ENCODE results near the gene CMC2. TPM values are rescaled to one million over a fixed set of nuclear protein-coding genes. Genes with fewer than 3 reads are reported as not detected.

The CMC2 gene
- total RNA-seq, 5 donors from 2014 or later (not counting 1 experiment from before 2014, with no cell fraction given): 29.9 to 56.1 (median 38.1) TPM

GRCh38 chr16:80997964-80998620 lies 8.6 kb downstream of the CMC2 start:
- Mint-ChIP-seq H3K9me3 (no peaks in the 10 kb centered on the region), H3K4me3 (peak overlapping the region; percentile 63 to 82 (median 80)), H3K27me3 (no peaks in the 10 kb centered on the region), H3K36me3 (peaks cover 23% of the 10 kb centered on the region), H3K27ac (peak overlapping the region; percentile 66 to 95), H3K4me1 (peaks cover 66 to 95% (median 80%) of the 10 kb centered on the region in 3 donors)
- 83% methylated on average over 1 of the region's 7 CpGs for WGBS (ENCODE audit: insufficient coverage)
- Histone ChIP-seq H3K4me3 (ENCODE audit: control insufficient read depth in 1 of 2, extremely low read depth in 1 of 2, low read length in 1 of 2) (no peak overlapping the region), H3K36me3 (ENCODE audit: control insufficient read depth in 2 of 2, extremely low read depth in 1 of 2, insufficient read depth in 1 of 2, low read length in 1 of 2) (peaks cover 0 to 3% of the 10 kb centered on the region in 2 donors), H3K27me3 (replicated peaks in 1 of 2; ENCODE audit: control insufficient read depth in 2 of 2, extremely low read depth in 1 of 2, insufficient read depth in 2 of 2, low read length in 1 of 2) (no peaks in the 10 kb centered on the region), H3K4me1 (ENCODE audit: control insufficient read depth in 1 of 2, extremely low read depth in 1 of 2, insufficient read depth in 2 of 2, low read length in 2 of 2) (peaks cover 5 to 10% of the 10 kb centered on the region in 2 experiments), H3K9me3 (no peaks in the 10 kb centered on the region), H3K27ac (ENCODE audit: low read length) (peak overlapping the region; percentile 61)
- DNase-seq (no peak), ATAC-seq (replicated peaks in 1 of 4) (no peak)
- CTCF ChIA-PET: interaction anchor here (0.6 to 1.4 kb wide), 5 partner anchors 9 to 183 kb away, joined by 3 to 5 read pairs (median 4); partner anchors contain the start of genes ATMIN (in 1 of the 2), CENPN (in 1 of the 2) and CMC2 (in 1 of the 2)
- POLR2A ChIA-PET: interaction anchor here (0.6 to 0.7 kb wide), 2 partner anchors 33 to 79 kb away, joined by 3 read pairs; partner anchors contain the start of gene C16orf46 (in 1 of the 2)

- peak in 1 of 35 experiments; percentile 40 for DNase-seq
- Mint-ChIP-seq H3K27me3 (no peaks in the 10 kb centered on the region), H3K4me1 (peaks cover 63 to 95% (median 76%) of the 10 kb centered on the region in 3 donors), H3K36me3 (peaks cover 25% of the 10 kb centered on the region), H3K9me3 (no peaks in the 10 kb centered on the region), H3K27ac (peak overlapping the region; percentile 93 to 95), H3K4me3 (peak overlapping the region; percentile 80 to 86 (median 82))
- Histone ChIP-seq H3K9me3 (no peaks in the 10 kb centered on the region), H3K4me3 (ENCODE audit: control insufficient read depth in 1 of 2, extremely low read depth in 1 of 2, low read length in 1 of 2) (peak overlapping the region; percentile 44 to 49), H3K4me1 (ENCODE audit: control insufficient read depth in 1 of 2, extremely low read depth in 1 of 2, insufficient read depth in 2 of 2, low read length in 2 of 2) (peaks cover 5 to 10% of the 10 kb centered on the region in 2 experiments), H3K36me3 (ENCODE audit: control insufficient read depth in 2 of 2, extremely low read depth in 1 of 2, insufficient read depth in 1 of 2, low read length in 1 of 2) (peaks cover 0 to 10% of the 10 kb centered on the region in 2 donors), H3K27me3 (replicated peaks in 1 of 2; ENCODE audit: control insufficient read depth in 2 of 2, extremely low read depth in 1 of 2, insufficient read depth in 2 of 2, low read length in 1 of 2) (no peaks in the 10 kb centered on the region), H3K27ac (ENCODE audit: low read length) (peak overlapping the region; percentile 61)
- peak; percentile 68 to 76 (median 72) for ATAC-seq (replicated peaks in 1 of 4)
- ChIA-PET POLR2A (interaction anchor here (0.6 kb wide), 3 partner anchors 26 to 80 kb away, joined by 3 read pairs; partner anchors contain the start of gene C16orf46 (in 1 of the 2)), CTCF (interaction anchor here (0.6 to 1.4 kb wide), 6 partner anchors 7 to 38 kb away, joined by 3 to 7 read pairs (median 4); partner anchors contain the start of genes ATMIN (in 1 of the 2), CENPN (in 1 of the 2) and CMC2 (in 1 of the 2))
- no CpG with 5 or more reads among the region's 9 CpGs for WGBS (ENCODE audit: insufficient coverage)
Measured at GRCh38 chr16:80997139-80997798, 9.4 kb downstream of the CMC2 start.

DNA sequence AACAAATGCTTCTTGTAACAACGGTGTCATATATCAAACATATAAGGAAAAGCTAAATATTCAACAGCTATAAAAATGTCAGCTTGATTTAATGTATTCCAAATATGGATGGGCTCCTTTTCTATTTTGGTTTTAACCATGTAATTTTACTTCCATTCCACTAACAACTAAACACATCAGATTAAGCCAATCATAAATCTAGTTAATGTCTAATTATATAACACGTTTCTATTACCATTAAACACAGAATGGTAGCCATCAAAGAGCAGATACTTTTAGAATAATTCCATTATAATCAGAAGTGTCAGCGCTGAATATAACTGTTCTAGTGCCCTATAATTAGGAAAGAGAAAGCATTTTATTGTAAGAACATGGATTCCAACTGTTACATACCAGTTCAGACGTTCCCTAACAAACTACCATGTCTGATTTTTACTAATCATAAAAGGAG lies 10.0 kb downstream of the CMC2 start:
- peak overlapping the region; percentile 61 for H3K27ac ChIP-seq (ENCODE audit: low read length)
- ATAC-seq (replicated peaks in 1 of 4): peak in 3 of 4 experiments; percentile 31 to 59 (median 44)

DNA sequence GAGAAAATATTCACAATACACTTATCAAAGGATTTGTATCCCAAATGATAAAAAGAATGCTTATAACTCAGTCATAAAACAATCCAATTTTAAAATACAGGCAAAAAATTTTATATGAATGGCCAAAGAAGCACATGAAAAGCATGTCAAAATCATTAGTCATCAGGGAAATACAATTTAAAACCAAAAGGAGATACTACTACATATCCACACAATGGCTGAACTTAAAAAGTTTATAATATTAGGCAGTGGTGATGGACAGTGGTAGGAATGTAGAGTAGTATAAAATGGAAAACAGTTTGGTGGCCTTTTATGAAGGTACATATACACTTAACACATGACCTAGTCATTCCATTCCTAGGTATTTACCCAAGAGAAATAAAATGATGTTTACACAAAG lies 12.2 kb downstream of the CMC2 start:
- Mint-ChIP-seq H3K36me3 (peaks cover 25% of the 10 kb centered on the region), H3K27me3 (no peaks in the 10 kb centered on the region), H3K27ac (no peak overlapping the region), H3K4me1 (peaks cover 56 to 74% (median 56%) of the 10 kb centered on the region in 3 donors), H3K4me3 (no peak overlapping the region), H3K9me3 (no peaks in the 10 kb centered on the region)
- ATAC-seq (replicated peaks in 1 of 4): no peak
- no peaks in the 10 kb centered on the region for H3K27me3 ChIP-seq (replicated peaks in 1 of 2; ENCODE audit: control insufficient read depth in 2 of 2, extremely low read depth in 1 of 2, insufficient read depth in 2 of 2, low read length in 1 of 2)
- H3K4me3 ChIP-seq (ENCODE audit: control insufficient read depth in 1 of 2, extremely low read depth in 1 of 2, low read length in 1 of 2): no peak overlapping the region
- no peak for DNase-seq
- no peaks in the 10 kb centered on the region for H3K9me3 ChIP-seq
- POLR2A ChIA-PET: interaction anchor here in 1 of 2 donors (0.7 kb wide), 1 partner anchor 10 kb away, joined by 3 read pairs; no protein-coding TSS in a partner anchor
- no peak overlapping the region for H3K27ac ChIP-seq (ENCODE audit: low read length)
- CTCF ChIA-PET: interaction anchor here (0.6 to 2.5 kb wide), 5 partner anchors 8 to 41 kb away, joined by 3 to 9 read pairs (median 5); partner anchors contain the start of gene ATMIN (in 1 of the 2)
- H3K36me3 ChIP-seq (ENCODE audit: control insufficient read depth in 2 of 2, extremely low read depth in 1 of 2, insufficient read depth in 1 of 2, low read length in 1 of 2): peaks cover 0 to 23% of the 10 kb centered on the region in 2 donors
- peaks cover 5 to 10% of the 10 kb centered on the region in 2 experiments for H3K4me1 ChIP-seq (ENCODE audit: control insufficient read depth in 1 of 2, extremely low read depth in 1 of 2, insufficient read depth in 2 of 2, low read length in 2 of 2)

More for the DNA sequence above, 10.0 kb downstream of the CMC2 start:
- peak overlapping the region; percentile 80 to 86 (median 82) for H3K4me3 Mint-ChIP-seq
- no peaks in the 10 kb centered on the region for H3K9me3 Mint-ChIP-seq
- peaks cover 25% of the 10 kb centered on the region for H3K36me3 Mint-ChIP-seq
- WGBS (ENCODE audit: insufficient coverage): no CpG with 5 or more reads among the region's 4 CpGs
- no peak for DNase-seq
- no peaks in the 10 kb centered on the region for H3K27me3 Mint-ChIP-seq
- Histone ChIP-seq H3K27me3 (replicated peaks in 1 of 2; ENCODE audit: control insufficient read depth in 2 of 2, extremely low read depth in 1 of 2, insufficient read depth in 2 of 2, low read length in 1 of 2) (no peaks in the 10 kb centered on the region), H3K36me3 (ENCODE audit: control insufficient read depth in 2 of 2, extremely low read depth in 1 of 2, insufficient read depth in 1 of 2, low read length in 1 of 2) (peaks cover 0 to 13% of the 10 kb centered on the region in 2 donors), H3K4me3 (ENCODE audit: control insufficient read depth in 1 of 2, extremely low read depth in 1 of 2, low read length in 1 of 2) (peak overlapping the region in 1 of 2 donors; percentile 49), H3K9me3 (no peaks in the 10 kb centered on the region), H3K4me1 (ENCODE audit: control insufficient read depth in 1 of 2, extremely low read depth in 1 of 2, insufficient read depth in 2 of 2, low read length in 2 of 2) (peaks cover 5 to 10% of the 10 kb centered on the region in 2 experiments)
- H3K4me1 Mint-ChIP-seq: peaks cover 60 to 90% (median 71%) of the 10 kb centered on the region in 3 donors
- ChIA-PET POLR2A (interaction anchor here in 1 of 2 donors (0.5 to 0.6 kb wide), 2 partner anchors 34 to 98 kb away, joined by 3 to 5 read pairs; no protein-coding TSS in a partner anchor), CTCF (interaction anchor here (0.7 to 1.4 kb wide), 4 partner anchors 8 to 694 kb away, joined by 3 to 7 read pairs (median 4); partner anchors contain the start of gene ATMIN (in 1 of the 2))
- peak overlapping the region; percentile 93 to 95 for H3K27ac Mint-ChIP-seq

DNA sequence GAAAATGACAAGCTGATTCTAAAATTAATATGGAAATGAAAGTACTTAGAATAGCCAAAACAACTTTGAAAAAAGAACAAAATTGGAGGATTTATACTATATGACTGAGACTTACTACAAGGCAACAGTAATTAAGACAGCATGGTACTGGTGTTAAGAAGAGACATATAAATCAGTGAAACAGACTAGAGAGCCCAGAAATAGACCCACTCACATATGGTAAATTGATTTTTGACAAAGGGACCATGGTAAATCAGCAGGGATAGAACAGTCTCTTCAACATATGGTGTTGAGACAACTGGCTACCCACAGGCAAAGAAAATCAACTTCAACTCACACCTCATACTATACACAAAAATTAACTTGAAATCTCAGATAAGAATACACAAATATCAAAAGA lies 12.9 kb downstream of the CMC2 start:
- peaks cover 49 to 68% (median 53%) of the 10 kb centered on the region in 3 donors for H3K4me1 Mint-ChIP-seq

More for the DNA sequence above, 12.9 kb downstream of the CMC2 start:
- no peak for DNase-seq
- H3K4me3 Mint-ChIP-seq: no peak overlapping the region
- H3K27ac ChIP-seq (ENCODE audit: low read length): no peak overlapping the region
- H3K4me3 ChIP-seq (ENCODE audit: control insufficient read depth in 1 of 2, extremely low read depth in 1 of 2, low read length in 1 of 2): no peak overlapping the region
- H3K27me3 ChIP-seq (replicated peaks in 1 of 2; ENCODE audit: control insufficient read depth in 2 of 2, extremely low read depth in 1 of 2, insufficient read depth in 2 of 2, low read length in 1 of 2): no peaks in the 10 kb centered on the region
- H3K27me3 Mint-ChIP-seq: no peaks in the 10 kb centered on the region
- ChIA-PET POLR2A (interaction anchor here in 1 of 2 donors (0.7 kb wide), 1 partner anchor 10 kb away, joined by 3 read pairs; no protein-coding TSS in a partner anchor), CTCF (interaction anchor here in 1 of 2 donors (1.1 to 2.5 kb wide), 3 partner anchors 9 to 42 kb away, joined by 3 to 9 read pairs (median 7); partner anchors contain the start of gene ATMIN)
- H3K9me3 ChIP-seq: no peaks in the 10 kb centered on the region
- peaks cover 0 to 23% of the 10 kb centered on the region in 2 donors for H3K36me3 ChIP-seq (ENCODE audit: control insufficient read depth in 2 of 2, extremely low read depth in 1 of 2, insufficient read depth in 1 of 2, low read length in 1 of 2)
- no peaks in the 10 kb centered on the region for H3K9me3 Mint-ChIP-seq
- ATAC-seq (replicated peaks in 1 of 4): no peak
- peaks cover 5 to 10% of the 10 kb centered on the region in 2 experiments for H3K4me1 ChIP-seq (ENCODE audit: control insufficient read depth in 1 of 2, extremely low read depth in 1 of 2, insufficient read depth in 2 of 2, low read length in 2 of 2)
- peaks cover 24% of the 10 kb centered on the region for H3K36me3 Mint-ChIP-seq
- H3K27ac Mint-ChIP-seq: no peak overlapping the region

Data from T-cell (primary cell).